Activated CD8-positive, alpha-beta memory T cell treated with anti-CD3 and anti-CD28 coated beads for 36 hours (primary cell): ENCODE data around the gene MAP6. TPM values are rescaled to one million over a fixed set of nuclear protein-coding genes. Genes with fewer than 3 reads are reported as not detected.
"Not testable (repeated sequence)": the region's sequence is repeated elsewhere in the genome, so short reads cannot be mapped to it uniquely, and the experiment has no call there.

Experiments used
- CTCF ChIA-PET: fragments of 350-600 bp; sonication (Branson Sonifier 250); formaldehyde crosslinking; loops from one replicate; lab custom pipeline; 2021; ENCODE audit warnings: antibody characterized with exemption; lab: Charles Lee
- POLR2A ChIA-PET: fragments of 350-600 bp; sonication (Branson Sonifier 250); formaldehyde crosslinking; loops from one replicate; lab custom pipeline; 2021; ENCODE audit warnings: antibody characterized with exemption; lab: Charles Lee
- total RNA-seq, 2 experiments: library from RNA; stranded (reverse); gene quantifications; one replicate each; pipeline ENCODE4 v1.2.3, GENCODE V29; 2021

Gene MAP6
- total RNA-seq: under 1 TPM; 0.11 to 0.13 TPM

DNA sequence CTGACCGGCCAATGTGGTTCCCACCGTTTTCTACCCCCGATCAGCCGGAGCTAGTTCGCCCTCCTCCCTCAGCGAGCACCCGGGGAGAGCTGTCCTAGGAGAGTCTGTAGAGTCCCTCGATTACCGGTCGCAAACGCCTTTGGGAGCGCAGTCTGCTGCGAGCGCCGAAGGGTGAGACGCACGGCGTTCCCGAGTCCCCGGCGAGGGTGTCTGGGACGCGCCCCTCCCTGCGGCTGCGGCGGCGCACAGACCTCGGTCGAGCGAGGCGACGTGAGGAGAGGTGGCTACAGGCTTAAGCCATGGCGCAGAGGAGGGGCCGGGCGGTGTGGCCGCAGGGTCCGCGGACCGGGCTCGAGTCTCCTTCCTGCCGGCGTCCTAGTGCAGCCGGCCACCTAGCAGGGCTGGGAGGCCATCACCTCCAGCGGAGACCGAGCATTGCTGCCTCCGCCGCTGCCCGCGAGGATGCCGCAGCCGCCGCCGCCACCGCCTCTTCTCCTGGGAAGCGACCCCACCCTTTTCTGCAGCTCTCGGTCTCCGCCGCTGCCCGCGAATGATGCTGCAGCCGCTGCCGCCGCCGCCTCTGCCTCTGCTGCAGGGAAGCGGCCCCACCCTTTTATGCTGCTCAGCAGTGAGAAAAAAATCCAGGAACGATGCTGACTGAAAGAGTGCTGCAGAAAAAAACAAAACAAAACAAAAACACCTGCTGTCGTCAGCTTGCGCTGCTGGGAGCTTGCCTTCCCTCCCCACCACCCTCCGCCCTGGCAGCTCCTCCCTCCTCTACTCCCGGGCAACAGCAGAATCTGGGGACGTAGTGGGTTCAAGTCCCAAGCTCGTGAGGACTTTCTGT, at the start of gene MAP6:
Gene MAP6 (minus strand): TSS at position 588 of the 847 bp plus-strand sequence. CDS start 669 bp downstream, outside the sequence.
- ChIA-PET CTCF (interaction anchor here (0.7 kb wide), 1 partner anchor 132 kb away, joined by 3 read pairs; no protein-coding TSS in a partner anchor), POLR2A (interaction anchor here (0.6 to 0.7 kb wide), 2 partner anchors 10 to 123 kb away, joined by 3 to 5 read pairs; no protein-coding TSS in a partner anchor)

DNA sequence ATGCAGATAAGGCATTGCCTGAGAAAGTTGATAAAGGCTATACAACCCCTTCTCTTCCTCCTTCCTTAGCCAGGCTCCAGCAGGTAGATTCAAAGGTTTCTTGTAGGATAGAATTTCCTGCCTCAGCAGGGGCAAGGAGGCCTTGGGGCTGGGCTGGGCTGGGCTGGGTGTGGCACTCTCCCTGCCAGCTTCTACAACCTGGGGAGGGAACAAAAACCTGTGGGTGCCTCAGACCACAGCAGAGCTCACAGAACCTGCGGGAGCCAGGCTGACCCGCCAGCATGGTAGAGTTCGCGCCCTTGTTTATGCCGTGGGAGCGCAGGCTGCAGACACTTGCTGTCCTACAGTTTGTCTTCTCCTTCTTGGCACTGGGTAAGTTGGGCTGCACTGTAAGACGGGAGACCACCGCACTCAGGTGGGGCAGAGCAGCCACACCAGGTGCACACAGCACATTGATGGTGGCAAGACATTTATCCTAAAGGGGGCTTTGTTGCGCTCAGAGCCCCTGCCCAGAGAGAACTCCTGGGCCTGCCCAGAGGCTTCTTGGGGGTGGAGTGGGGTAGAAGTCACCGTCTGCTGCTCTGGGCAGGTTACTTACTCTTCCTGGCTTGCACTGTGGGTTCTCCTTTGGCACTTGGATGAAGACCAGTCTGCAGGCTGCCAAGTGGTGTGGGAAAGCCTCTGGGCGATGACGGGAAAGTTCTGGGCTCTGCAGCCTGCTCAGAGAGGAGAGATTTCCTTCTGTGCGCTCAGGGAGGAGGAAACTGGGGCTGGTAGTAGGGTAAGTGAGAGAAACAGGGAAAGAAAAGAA, 49.0 kb upstream of the MAP6 start, which contains the start of gene MOGAT2:
Gene MOGAT2 (plus strand): TSS at position 231 of the 811 bp plus-strand sequence. CDS start 51 bp downstream, at position 282.
- POLR2A ChIA-PET: no interaction called here

GRCh38 chr11:75716659-75717058, 47.8 kb upstream of the MAP6 start:
- ChIA-PET POLR2A (no interaction called here), CTCF (interaction anchor here (0.7 kb wide), 1 partner anchor 10 kb away, joined by 3 read pairs; no protein-coding TSS in a partner anchor)

More for the DNA sequence above, 49.0 kb upstream of the MAP6 start, which contains the start of gene MOGAT2:
- CTCF ChIA-PET: no interaction called here

- CTCF ChIA-PET: no interaction called here
- POLR2A ChIA-PET: no interaction called here
Measured at GRCh38 chr11:75715688-75716087, 46.9 kb upstream of the MAP6 start.

DNA sequence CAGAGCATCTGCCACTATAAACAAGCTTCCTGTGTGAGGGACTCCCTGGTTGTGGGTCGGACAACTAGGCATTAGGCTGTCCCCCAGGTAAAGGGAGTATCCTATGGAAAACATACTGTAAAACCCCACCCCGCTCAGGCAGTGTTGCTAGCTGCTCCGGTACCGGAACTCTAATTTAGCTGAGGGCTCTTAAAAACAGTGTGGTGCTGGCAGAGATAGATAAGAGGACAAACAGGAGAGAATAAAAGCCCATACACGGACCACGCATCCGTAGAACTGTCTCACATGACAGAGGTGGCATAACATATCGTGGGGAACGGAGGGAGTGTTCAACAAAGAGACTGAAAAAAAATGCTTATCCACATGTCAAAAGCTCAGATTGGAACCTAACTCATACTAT, 45.4 kb upstream of the MAP6 start:
- ChIA-PET CTCF (interaction anchor here (0.7 kb wide), 1 partner anchor 874 kb away, joined by 3 read pairs; no protein-coding TSS in a partner anchor), POLR2A (no interaction called here)

DNA sequence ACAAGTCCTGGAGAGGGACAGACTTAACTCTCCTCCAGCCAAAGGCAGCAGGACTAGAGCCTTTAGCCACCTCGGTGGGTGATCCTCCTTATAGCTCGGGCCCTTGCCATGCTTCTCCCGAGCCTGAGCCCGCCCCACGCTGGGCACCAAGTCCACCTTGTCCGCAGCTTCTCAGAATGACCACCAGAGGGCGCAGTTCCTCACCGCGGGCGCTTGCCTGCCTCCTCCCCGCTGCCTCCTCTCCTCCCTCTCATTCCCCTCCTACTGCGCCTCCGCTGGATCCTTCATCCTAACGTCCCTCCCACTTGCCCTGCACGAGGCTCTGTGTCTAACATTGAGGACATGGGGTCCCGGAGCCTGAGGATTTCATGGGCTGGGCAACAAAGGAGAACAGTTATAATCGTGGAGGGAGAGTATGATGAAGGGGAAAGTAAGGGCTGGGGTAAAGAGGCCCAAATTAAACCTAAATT, 37.5 kb upstream of the MAP6 start:
- ChIA-PET POLR2A (no interaction called here), CTCF (interaction anchor here (0.6 to 1.7 kb wide), 16 partner anchors 10 to 1181 kb away, joined by 3 to 7 read pairs (median 3); no protein-coding TSS in a partner anchor)

DNA sequence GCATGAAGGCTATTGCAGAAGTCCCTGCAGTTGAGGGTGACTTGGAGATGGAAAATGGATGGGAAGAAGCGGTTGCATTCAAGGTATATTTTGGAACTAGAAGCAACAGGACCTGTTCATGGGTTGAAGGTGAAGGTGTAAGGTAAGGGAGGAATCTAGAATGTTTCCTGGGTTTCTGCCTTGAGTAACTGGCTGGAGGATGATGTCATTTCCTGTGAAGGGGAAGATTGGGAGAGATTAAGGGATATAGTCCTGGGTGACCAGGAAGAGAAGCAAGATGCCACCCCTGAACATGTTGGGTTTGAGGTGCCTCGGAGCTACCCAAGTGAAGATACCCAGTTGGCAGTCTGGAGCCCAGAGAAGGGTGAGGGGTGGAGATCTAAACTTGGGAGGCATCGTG, 36.7 kb upstream of the MAP6 start:
- ChIA-PET CTCF (interaction anchor here (0.6 to 1.7 kb wide), 15 partner anchors 10 to 979 kb away, joined by 3 to 7 read pairs (median 3); no protein-coding TSS in a partner anchor), POLR2A (no interaction called here)

DNA sequence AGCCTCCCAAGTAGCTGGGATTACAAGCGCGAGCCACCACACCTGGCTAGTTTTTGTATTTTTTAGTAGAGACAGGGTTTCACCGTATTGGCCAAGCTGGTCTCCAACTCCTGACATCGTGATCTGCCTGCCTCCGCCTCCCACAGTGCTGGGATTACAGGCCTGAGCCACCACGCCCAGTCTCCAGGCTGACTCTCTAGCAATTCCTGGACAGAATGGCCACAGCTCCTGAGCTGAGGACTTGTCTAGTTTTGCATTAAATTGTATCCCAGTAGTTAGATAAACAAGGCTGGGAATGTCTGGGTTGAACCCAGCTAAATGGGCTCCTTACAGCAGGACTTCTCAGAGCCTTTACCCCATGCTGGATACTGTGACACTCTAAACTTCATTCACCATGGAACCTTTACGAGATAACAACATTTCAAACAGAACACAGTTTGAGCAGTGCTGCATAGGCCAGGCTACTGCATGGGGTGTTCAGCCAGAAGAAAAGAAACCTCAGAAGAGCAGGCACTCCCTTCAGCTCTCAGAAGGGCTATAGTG, 34.9 kb upstream of the MAP6 start:
- CTCF ChIA-PET: no interaction called here
- POLR2A ChIA-PET: no interaction called here

DNA sequence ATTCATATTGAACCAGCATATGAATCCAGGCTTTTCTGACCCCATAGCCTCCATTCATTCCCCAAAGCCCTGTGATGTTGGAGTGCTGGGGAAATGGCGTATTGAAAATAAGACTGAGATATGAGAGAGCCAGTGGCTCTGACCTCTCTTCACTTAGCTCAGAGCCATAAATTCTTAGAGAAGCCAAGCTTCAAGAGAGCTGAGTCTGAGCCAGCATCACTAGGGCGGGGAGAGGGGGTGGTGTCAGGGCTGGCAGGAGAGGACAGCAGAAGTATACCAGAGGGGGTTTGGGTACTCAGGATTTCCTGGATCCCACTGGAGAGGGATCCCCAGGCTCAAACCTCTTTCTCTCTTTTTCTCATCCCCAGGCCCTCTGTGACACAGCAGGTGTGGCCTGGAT, 32.1 kb upstream of the MAP6 start:
- ChIA-PET POLR2A (no interaction called here), CTCF (no interaction called here)

DNA sequence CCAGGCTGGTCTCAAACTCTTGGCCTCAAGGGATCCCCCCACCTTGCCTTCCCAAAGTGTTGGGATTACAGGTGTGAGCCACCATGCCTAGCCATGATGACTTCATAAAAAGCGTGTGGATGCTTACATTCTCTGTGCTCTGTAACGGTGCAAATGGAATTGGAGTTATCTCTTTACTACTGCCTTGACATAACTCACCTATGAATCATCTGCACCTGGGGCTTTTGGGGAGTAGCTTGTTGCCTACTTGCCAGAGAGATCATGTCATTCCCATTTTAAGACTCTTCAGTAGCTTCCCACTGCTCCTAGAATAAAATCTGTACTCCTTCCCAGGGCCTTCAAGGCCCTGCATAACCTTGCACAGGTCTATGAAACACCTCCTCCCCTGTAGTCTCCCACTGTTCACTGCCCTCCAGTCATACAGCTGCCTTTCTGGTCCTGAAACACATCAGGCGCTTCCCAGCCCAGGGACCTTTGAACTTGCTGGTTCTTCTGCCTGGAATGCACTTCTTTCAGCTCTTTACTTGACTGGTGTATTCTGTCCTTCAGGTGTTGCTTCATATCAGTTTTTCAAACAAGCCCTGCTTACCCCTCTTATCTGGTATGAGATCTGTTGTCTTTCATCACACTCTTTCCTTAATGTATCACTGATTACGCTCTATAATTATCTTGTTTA, 29.2 kb upstream of the MAP6 start:
- POLR2A ChIA-PET: no interaction called here
- CTCF ChIA-PET: no interaction called here

- CTCF ChIA-PET: no interaction called here
- POLR2A ChIA-PET: no interaction called here
Measured at GRCh38 chr11:75691804-75692203, 23.0 kb upstream of the MAP6 start.

- ChIA-PET POLR2A (no interaction called here), CTCF (no interaction called here)
Measured at GRCh38 chr11:75689863-75690609, 21.2 kb upstream of the MAP6 start.

DNA sequence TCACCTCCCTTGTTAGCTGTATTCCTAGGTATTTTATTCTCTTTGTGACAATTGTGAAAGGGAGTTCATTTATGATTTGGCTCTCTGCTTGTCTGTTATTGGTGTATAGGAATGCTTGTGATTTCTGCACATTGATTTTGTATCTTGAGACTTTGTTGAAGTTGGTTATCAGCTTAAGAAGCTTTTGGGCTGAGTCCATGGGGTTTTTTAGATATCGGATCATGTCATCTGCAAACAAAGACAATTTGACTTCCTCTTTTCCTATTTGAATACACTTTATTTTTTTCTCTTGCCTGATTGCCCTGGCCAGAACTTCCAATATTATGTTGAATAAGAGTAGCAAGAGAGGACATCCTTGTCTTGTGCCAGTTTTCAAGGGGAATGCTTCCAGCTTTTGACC, 15.0 kb upstream of the MAP6 start:
- POLR2A ChIA-PET, CTCF ChIA-PET: not testable (repeated sequence)

DNA sequence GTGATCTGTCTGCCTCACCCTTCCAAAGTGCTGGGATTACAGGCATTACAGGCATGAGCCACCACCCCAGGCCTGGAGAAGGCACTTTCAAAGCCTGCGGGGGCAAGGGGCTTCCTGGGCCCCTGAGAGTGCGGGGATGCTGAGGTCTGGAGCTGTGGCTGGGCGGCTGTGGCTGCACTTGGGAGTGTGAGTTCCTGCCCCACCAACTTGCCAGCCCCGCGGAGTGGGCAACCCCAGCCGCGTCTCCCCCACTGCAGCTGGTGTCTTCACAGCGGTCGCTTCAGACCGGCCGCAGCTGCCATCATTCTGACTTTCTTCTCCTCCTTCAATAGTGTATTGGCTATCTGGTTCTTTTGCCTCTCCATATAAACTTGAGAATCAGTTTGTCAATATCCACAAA, 10.7 kb upstream of the MAP6 start:
- ChIA-PET CTCF (interaction anchor here (1.1 kb wide), 1 partner anchor 26 kb away, joined by 3 read pairs; no protein-coding TSS in a partner anchor), POLR2A (no interaction called here)

DNA sequence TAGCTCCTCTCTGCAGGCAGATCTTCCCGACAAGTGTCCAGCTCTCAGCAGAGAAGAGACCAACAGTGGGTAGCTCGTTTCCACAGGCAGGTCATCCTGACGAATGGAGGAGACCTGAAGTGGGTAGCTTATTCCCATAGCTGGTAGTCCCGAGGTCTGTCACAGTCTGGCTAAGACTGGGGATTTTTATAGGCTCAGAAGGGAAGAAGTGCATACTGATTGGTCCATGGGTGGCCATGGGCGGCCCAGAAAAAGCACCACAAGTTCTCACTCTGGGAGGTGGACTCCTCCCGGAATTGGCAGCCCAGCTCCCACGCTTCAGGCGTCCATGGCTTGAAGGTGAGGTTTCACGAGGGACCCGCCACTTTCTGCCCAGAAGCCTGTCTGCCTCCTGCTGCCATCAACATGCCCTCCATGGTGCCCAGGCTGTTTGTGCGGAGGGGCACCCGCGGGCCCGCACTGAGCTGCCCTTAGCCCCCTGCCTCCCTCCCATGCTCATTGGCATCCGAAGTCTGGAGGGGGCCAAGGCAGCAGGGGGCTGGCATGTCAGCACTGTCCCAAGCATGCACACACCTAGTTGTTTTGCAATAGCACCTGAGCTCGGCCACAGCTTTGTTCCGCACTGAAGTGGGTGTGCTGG, 9.9 kb upstream of the MAP6 start:
- ChIA-PET CTCF (interaction anchor here (0.7 to 1.3 kb wide), 2 partner anchors 24 to 560 kb away, joined by 3 read pairs; no protein-coding TSS in a partner anchor), POLR2A (interaction anchor here (0.5 to 0.6 kb wide), 2 partner anchors 10 to 91 kb away, joined by 3 to 5 read pairs; no protein-coding TSS in a partner anchor)

GRCh38 chr11:75677909-75678308, 9.1 kb upstream of the MAP6 start:
- ChIA-PET CTCF (interaction anchor here (0.6 to 1.3 kb wide), 2 partner anchors 23 to 223 kb away, joined by 3 read pairs; no protein-coding TSS in a partner anchor), POLR2A (no interaction called here)

DNA sequence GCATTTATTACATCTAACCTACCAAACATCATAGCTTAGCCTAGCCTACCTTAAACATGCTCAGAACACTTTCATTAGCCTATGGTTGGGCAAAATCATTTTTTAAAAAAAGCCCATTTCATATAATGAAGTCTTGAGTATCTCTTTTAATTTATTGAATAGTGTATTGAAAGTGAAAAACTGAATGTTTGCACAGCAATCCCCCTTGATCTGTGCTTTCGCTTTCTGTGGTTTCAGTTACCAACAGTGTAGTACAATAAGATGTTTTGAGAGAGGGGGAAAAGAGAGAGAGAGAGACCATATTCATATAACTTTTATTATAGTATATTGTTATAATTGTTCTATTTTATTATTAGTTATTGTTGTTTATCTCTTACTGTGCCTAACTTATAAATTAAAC, 8.4 kb upstream of the MAP6 start:
- CTCF ChIA-PET: no interaction called here

More for the DNA sequence above, 8.4 kb upstream of the MAP6 start:
- POLR2A ChIA-PET: no interaction called here
